Panc1 (cell line): ENCODE measurements around the gene ADGRD1. TPM values are rescaled to one million over a fixed set of nuclear protein-coding genes. Genes with fewer than 3 reads are reported as not detected.

ENCODE experiments used
- ATAC-seq: fragments of 200-7000 bp; cut with Tn5 transposase; 2 replicates; pipeline ENCODE4 v1.9.1; 2020; ENCODE audit warnings: mild to moderate bottlenecking, moderate library complexity
- BruUV-seq: library from RNA; stranded (reverse); fragments of 400-500 nt; replicated peaks from 2 replicates; lab custom pipeline; 2021; lab: Mats Ljungman, UMichigan
- CTCF ChIA-PET: fragments of 300-600 bp; sonication (Branson Sonifier 250); formaldehyde crosslinking; loops from one replicate; lab custom pipeline; 2022; ENCODE audit warnings: antibody characterized with exemption; lab: Charles Lee
- POLR2A ChIA-PET: fragments of 300-600 bp; sonication (Branson Sonifier 250); formaldehyde crosslinking; loops from one replicate; lab custom pipeline; 2022; ENCODE audit warnings: antibody characterized with exemption; lab: Charles Lee
- DNase-seq: peaks from one replicate; pipeline ENCODE4 v3.0.0-alpha.2; 2010; ENCODE audit warnings: low read depth, low spot score
- H3K27ac ChIP-seq: 2 replicates; pipeline ENCODE4 v1.5.1; 2011; ENCODE audit warnings: mild to moderate bottlenecking, low read length, inconsistent platforms
- H3K27me3 ChIP-seq: fragments of 200-500 bp; sonication (Bioruptor generic); 2 replicates; pipeline ENCODE4 v1.6.0; 2014; ENCODE audit warnings: low read length, inconsistent platforms; ENCODE audit not compliant: control insufficient read depth, insufficient read depth
- H3K36me3 ChIP-seq: fragments of 200-500 bp; sonication (Bioruptor generic); 2 replicates; pipeline ENCODE4 v1.5.1; 2014; ENCODE audit warnings: inconsistent platforms, mild to moderate bottlenecking, low read length, moderate library complexity; ENCODE audit not compliant: control insufficient read depth, insufficient read depth
- H3K4me1 ChIP-seq: 2 replicates; pipeline ENCODE4 v1.5.1; 2011; ENCODE audit warnings: inconsistent platforms, mild to moderate bottlenecking, low read length, moderate library complexity; ENCODE audit not compliant: control insufficient read depth, insufficient read depth
- H3K4me3 ChIP-seq, 2 experiments: 2 replicates each; pipeline ENCODE4 v1.5.1; 2011 to 2012; ENCODE audit warnings: low read depth in 2 of 2, low read length in 2 of 2, mild to moderate bottlenecking in 2 of 2, inconsistent platforms in 1 of 2, moderate library complexity in 1 of 2
- H3K9me3 ChIP-seq: fragments of 200-500 bp; sonication (Bioruptor generic); 2 replicates; pipeline ENCODE4 v1.5.1; 2014; ENCODE audit warnings: low read depth, mild to moderate bottlenecking, inconsistent platforms, low read length, moderate library complexity; ENCODE audit not compliant: control insufficient read depth, insufficient read depth
- POLR2AphosphoS5 ChIP-seq: IDR thresholded peaks from 2 replicates; pipeline ENCODE4 v1.6.1; 2012; ENCODE audit warnings: mild to moderate bottlenecking, low read depth, low read length, moderate library complexity
- SIN3A ChIP-seq: IDR thresholded peaks from 2 replicates; pipeline ENCODE4 v1.6.1; 2012; ENCODE audit warnings: low read depth, mild to moderate bottlenecking, low read length, moderate library complexity, borderline replicate concordance; ENCODE audit not compliant: insufficient read depth
- TCF7L2 ChIP-seq: IDR thresholded peaks from 2 replicates; pipeline ENCODE4 v1.6.1; 2011; ENCODE audit warnings: mild to moderate bottlenecking, low read depth, low read length, inconsistent platforms
- in situ Hi-C: cut with HindIII; loops from 2 replicates; pipeline ENCODE4 v1.10.0; 2016; ENCODE audit warnings: low sequenced_read_pairs, low pct_unique_long_range_greater_than_20kb
- intact Hi-C: fragments of 100-400 bp; cut with micrococcal nuclease; formaldehyde crosslinking; loops from one replicate; pipeline ENCODE4 v1.10.0; 2022; ENCODE audit not compliant: unreplicated experiment
- total RNA-seq: library from RNA; stranded (reverse); gene quantifications from one replicate; pipeline ENCODE4 v1.2.1, GENCODE V29; 2021; ENCODE audit not compliant: unreplicated experiment
- TF ChIP-seq, protein P1 (sequence below), 2 experiments: IDR thresholded peaks; 2 replicates each; pipeline ENCODE4 v1.6.1; 2011 to 2012; ENCODE audit warnings: low read depth in 2 of 2, control low read depth in 1 of 2, low read length in 1 of 2, mild to moderate bottlenecking in 1 of 2, moderate library complexity in 1 of 2; ENCODE audit not compliant: insufficient read depth in 1 of 2
- TF ChIP-seq, protein P2 (sequence below): fragments of 450-650 bp; IDR thresholded peaks from 2 replicates; pipeline ENCODE4 v1.5.1; 2017; ENCODE audit warnings: mild to moderate bottlenecking

Gene ADGRD1
- total RNA-seq, 1 experiment from 2014 or later, result 0.21 TPM

DNA sequence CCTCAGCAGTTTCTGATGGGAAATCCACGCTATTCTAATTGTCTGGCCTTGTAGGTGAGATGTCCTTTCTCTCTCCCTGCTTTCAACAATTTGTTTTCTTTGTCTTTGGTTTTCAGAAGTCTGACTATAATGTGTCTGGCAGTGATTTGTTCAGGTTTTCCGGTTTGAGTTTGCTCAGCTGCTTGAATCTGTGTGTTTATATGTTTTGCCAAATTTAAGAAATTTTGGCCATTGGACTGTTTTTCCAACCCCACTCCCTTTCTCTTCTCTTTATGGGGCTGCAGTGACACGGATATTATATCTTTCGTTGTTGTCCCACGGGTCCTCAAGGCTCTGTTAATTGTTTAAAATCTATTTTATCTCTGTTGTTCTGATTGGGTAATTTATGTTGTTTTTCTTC, 105.0 kb downstream of the ADGRD1 start:
- Histone ChIP-seq H3K36me3 (no peaks in the 10 kb centered on the region), H3K4me1 (no peaks in the 10 kb centered on the region), H3K9me3 (no peaks in the 10 kb centered on the region), H3K4me3 (no peak overlapping the region), H3K27ac (no peak overlapping the region), H3K27me3 (peaks cover 27% of the 10 kb centered on the region)
- ChIA-PET CTCF (no interaction called here), POLR2A (no interaction called here)
- TF ChIP-seq, protein P1, sequence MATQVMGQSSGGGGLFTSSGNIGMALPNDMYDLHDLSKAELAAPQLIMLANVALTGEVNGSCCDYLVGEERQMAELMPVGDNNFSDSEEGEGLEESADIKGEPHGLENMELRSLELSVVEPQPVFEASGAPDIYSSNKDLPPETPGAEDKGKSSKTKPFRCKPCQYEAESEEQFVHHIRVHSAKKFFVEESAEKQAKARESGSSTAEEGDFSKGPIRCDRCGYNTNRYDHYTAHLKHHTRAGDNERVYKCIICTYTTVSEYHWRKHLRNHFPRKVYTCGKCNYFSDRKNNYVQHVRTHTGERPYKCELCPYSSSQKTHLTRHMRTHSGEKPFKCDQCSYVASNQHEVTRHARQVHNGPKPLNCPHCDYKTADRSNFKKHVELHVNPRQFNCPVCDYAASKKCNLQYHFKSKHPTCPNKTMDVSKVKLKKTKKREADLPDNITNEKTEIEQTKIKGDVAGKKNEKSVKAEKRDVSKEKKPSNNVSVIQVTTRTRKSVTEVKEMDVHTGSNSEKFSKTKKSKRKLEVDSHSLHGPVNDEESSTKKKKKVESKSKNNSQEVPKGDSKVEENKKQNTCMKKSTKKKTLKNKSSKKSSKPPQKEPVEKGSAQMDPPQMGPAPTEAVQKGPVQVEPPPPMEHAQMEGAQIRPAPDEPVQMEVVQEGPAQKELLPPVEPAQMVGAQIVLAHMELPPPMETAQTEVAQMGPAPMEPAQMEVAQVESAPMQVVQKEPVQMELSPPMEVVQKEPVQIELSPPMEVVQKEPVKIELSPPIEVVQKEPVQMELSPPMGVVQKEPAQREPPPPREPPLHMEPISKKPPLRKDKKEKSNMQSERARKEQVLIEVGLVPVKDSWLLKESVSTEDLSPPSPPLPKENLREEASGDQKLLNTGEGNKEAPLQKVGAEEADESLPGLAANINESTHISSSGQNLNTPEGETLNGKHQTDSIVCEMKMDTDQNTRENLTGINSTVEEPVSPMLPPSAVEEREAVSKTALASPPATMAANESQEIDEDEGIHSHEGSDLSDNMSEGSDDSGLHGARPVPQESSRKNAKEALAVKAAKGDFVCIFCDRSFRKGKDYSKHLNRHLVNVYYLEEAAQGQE (IDR thresholded peaks at IDR 0.05; ENCODE audit: insufficient read depth in 1 of 2, low read depth in 2 of 2, low read length in 1 of 2), result no peak
- TF ChIP-seq, protein P2, sequence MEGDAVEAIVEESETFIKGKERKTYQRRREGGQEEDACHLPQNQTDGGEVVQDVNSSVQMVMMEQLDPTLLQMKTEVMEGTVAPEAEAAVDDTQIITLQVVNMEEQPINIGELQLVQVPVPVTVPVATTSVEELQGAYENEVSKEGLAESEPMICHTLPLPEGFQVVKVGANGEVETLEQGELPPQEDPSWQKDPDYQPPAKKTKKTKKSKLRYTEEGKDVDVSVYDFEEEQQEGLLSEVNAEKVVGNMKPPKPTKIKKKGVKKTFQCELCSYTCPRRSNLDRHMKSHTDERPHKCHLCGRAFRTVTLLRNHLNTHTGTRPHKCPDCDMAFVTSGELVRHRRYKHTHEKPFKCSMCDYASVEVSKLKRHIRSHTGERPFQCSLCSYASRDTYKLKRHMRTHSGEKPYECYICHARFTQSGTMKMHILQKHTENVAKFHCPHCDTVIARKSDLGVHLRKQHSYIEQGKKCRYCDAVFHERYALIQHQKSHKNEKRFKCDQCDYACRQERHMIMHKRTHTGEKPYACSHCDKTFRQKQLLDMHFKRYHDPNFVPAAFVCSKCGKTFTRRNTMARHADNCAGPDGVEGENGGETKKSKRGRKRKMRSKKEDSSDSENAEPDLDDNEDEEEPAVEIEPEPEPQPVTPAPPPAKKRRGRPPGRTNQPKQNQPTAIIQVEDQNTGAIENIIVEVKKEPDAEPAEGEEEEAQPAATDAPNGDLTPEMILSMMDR, result no peak
- TF ChIP-seq SIN3A, result no peak
- no peak for TF ChIP-seq POLR2AphosphoS5
- TF ChIP-seq TCF7L2, result no peak
- no TSS peak for BruUV-seq
- intact Hi-C loops, result no loop called here
- ATAC-seq (no peak), DNase-seq (no peak)
- in situ Hi-C loops, result no loop called here

DNA sequence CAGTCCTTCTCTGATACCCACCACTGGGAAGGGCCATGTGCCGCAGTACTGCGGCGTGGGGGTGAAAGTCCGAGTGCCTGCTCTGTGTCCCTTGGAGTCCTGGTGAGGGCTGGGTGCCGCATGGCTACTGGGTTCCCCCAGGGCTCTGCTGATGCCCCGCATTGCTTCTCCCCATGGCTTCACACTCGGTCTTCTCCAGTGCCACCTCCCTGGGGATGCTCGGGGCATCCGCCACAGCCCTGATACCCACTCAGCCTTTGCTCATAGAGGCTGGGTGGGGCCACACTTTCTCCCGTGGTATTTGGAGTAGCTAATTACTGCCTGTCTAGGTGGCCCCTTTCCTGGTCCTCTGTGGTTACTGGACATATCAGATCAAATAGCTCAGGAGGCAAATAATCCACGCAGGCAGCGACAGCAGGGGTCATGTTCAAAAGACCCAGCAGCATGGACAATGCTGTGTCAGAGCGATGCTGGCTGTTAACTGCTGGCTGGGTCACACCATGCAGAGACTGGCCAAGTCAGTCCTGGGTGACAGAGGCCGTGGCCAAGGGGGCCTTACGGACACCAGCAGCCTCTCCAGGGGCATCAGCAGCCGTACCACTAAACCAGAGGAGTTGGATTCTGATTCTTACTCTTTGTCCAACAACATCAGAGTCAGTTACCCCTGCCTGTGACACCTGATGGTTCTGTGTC, 106.5 kb downstream of the ADGRD1 start:
- CTCF ChIA-PET, result no interaction called here
- BruUV-seq, result no TSS peak
- POLR2A ChIA-PET, result no interaction called here
- Histone ChIP-seq H3K36me3 (no peaks in the 10 kb centered on the region), H3K9me3 (no peaks in the 10 kb centered on the region), H3K27me3 (peaks cover 31% of the 10 kb centered on the region), H3K4me1 (no peaks in the 10 kb centered on the region), H3K27ac (no peak overlapping the region), H3K4me3 (no peak overlapping the region)
- in situ Hi-C loops, result no loop called here
- intact Hi-C loops, result no loop called here
- ATAC-seq, result no peak
- TF ChIP-seq TCF7L2 (no peak), SIN3A (no peak), POLR2AphosphoS5 (no peak)
- TF ChIP-seq, protein P1 (IDR thresholded peaks at IDR 0.05; ENCODE audit: insufficient read depth in 1 of 2, low read depth in 2 of 2, low read length in 1 of 2), result no peak
- TF ChIP-seq, protein P2, result no peak
- no peak for DNase-seq
